Keratinocyte (primary cell): ENCODE measurements around the gene ADCY5. TPM values are rescaled to one million over a fixed set of nuclear protein-coding genes. Genes with fewer than 3 reads are reported as not detected.

ENCODE experiments used
- DNase-seq: peaks from one replicate; pipeline ENCODE4 v3.0.0-alpha.2; 2011; ENCODE audit warnings: low read depth, missing footprints, low spot score
- FAIRE-seq: peaks from 2 replicates; lab custom pipeline; 2011; peaks lifted over from hg19 to GRCh38; lab: Jason Lieb, UNC
- H2AFZ ChIP-seq: 2 replicates; pipeline ENCODE4 v1.6.0; 2012; ENCODE audit warnings: low read length, control low read depth, inconsistent platforms; ENCODE audit not compliant: control insufficient read depth
- H3K27ac ChIP-seq: 2 replicates; pipeline ENCODE4 v1.5.1; 2011; ENCODE audit warnings: low read length; ENCODE audit not compliant: control insufficient read depth, insufficient read depth
- H3K27me3 ChIP-seq: 3 replicates; pipeline ENCODE4 v1.6.0; 2011; ENCODE audit warnings: low read length; ENCODE audit not compliant: control insufficient read depth, insufficient read depth; ENCODE audit errors: extremely low read depth
- H3K36me3 ChIP-seq, 2 experiments: 2 replicates in 1 of 2; 3 replicates in 1 of 2; pipeline ENCODE4 v1.5.1; 2011; ENCODE audit warnings: low read length in 2 of 2, mild to moderate bottlenecking in 1 of 2; ENCODE audit not compliant: control insufficient read depth in 2 of 2, insufficient read depth in 2 of 2; ENCODE audit errors: extremely low read depth in 1 of 2
- H3K4me1 ChIP-seq: 3 replicates; pipeline ENCODE4 v1.5.1; 2011; ENCODE audit warnings: low read length; ENCODE audit not compliant: control insufficient read depth, insufficient read depth; ENCODE audit errors: extremely low read depth
- H3K4me2 ChIP-seq: 3 replicates; pipeline ENCODE4 v1.6.0; 2011; ENCODE audit warnings: low read depth, low read length; ENCODE audit not compliant: control insufficient read depth, insufficient read depth; ENCODE audit errors: extremely low read depth
- H3K4me3 ChIP-seq, 3 experiments: fragments of 200-600 bp in 1 of 3; sonication (generic) in 1 of 3; 2 replicates in 2 of 3; 3 replicates in 1 of 3; pipeline ENCODE4 v1.5.1; 2011 to 2016; ENCODE audit warnings: low read length in 3 of 3, mild to moderate bottlenecking in 3 of 3, control low read depth in 2 of 3, inconsistent platforms in 1 of 3, low read depth in 1 of 3, mixed read lengths in 1 of 3, mixed run types in 1 of 3, moderate library complexity in 1 of 3; ENCODE audit not compliant: control insufficient read depth in 2 of 3, insufficient read depth in 2 of 3; ENCODE audit errors: extremely low read depth in 1 of 3
- H3K79me2 ChIP-seq: 2 replicates; pipeline ENCODE4 v1.6.0; 2012; ENCODE audit warnings: low read length; ENCODE audit not compliant: control insufficient read depth, insufficient read depth
- H3K9ac ChIP-seq: 3 replicates; pipeline ENCODE4 v1.6.0; 2011; ENCODE audit warnings: low read length; ENCODE audit not compliant: control insufficient read depth, insufficient read depth; ENCODE audit errors: extremely low read depth
- H3K9me1 ChIP-seq: 3 replicates; pipeline ENCODE4 v1.6.0; 2011; ENCODE audit warnings: low read length; ENCODE audit not compliant: control insufficient read depth, insufficient read depth; ENCODE audit errors: extremely low read depth
- H3K9me3 ChIP-seq: 2 replicates; pipeline ENCODE4 v1.5.1; 2012; ENCODE audit warnings: low read depth, low read length; ENCODE audit not compliant: control insufficient read depth
- H4K20me1 ChIP-seq: 3 replicates; pipeline ENCODE4 v1.6.0; 2011; ENCODE audit warnings: low read length; ENCODE audit not compliant: control insufficient read depth, insufficient read depth; ENCODE audit errors: extremely low read depth
- EZH2 ChIP-seq: IDR thresholded peaks from one replicate; pipeline ENCODE4 v1.6.1; 2012; ENCODE audit warnings: inconsistent platforms, mild to moderate bottlenecking, low read length, moderate library complexity
- dilution Hi-C: fragments of 300-500 bp; cut with MboI; formaldehyde crosslinking; loops from one replicate; pipeline ENCODE4 v1.7.0; 2020; ENCODE audit warnings: low sequenced_read_pairs; ENCODE audit not compliant: extremely low pct_ligation_motif_present
- polyA plus RNA-seq, 5 experiments: library from polyadenylated mRNA; depleted of rRNA in 3 of 5; stranded (reverse) in 3 of 5; stranded (forward) in 1 of 5; unstranded in 1 of 5; fragments of >200 nt; gene quantifications; 1 replicate in 1 of 5; 2 replicates in 3 of 5; 3 replicates in 1 of 5; pipeline versions ENCODE4 v1.2.1 to v1.2.3, GENCODE V29; 2011 to 2012; ENCODE audit warnings: missing spikeins in 2 of 5, low read depth in 1 of 5, low replicate concordance in 1 of 5
- TF ChIP-seq, protein P1 (sequence below), 3 experiments: IDR thresholded peaks in 1 of 3; conservative IDR thresholded peaks in 1 of 3; optimal IDR thresholded peaks in 1 of 3; 2 replicates in 2 of 3; 3 replicates in 1 of 3; pipeline versions ENCODE3 to v1.5.1; 2011; ENCODE audit warnings: low read length in 3 of 3, mild to moderate bottlenecking in 3 of 3, moderate library complexity in 2 of 3, control low read depth in 1 of 3, inconsistent platforms in 1 of 3; ENCODE audit not compliant: insufficient read depth in 2 of 3; ENCODE audit errors: extremely low read depth in 1 of 3

The ADCY5 gene
- polyA plus RNA-seq, 1 donor (not counting 4 experiments of a cell fraction or from before 2014, with no cell fraction given) = not detected

DNA sequence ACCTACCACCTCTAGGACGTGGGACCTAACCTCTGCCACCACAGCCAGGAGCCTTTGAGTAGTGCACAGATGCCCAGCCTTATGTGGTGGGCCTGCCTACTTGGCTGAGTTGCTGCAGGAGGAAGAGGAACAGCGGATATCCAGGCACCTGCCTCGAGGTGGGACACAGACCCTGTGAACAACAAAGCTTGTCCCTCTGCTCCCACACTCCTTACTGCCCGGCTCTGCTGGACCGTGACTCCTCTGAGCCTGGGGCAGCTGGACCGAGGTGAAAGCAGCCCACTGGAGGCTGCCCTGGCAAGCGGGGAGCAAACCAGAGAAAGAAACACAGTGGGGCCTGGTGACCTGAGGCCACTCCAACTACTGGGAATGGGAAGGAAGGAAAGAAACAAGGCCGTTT, 149.3 kb downstream of the ADCY5 start:
- no peak overlapping the region for H2AFZ ChIP-seq
- H3K36me3 ChIP-seq = no peaks in the 10 kb centered on the region
- peaks cover 11% of the 10 kb centered on the region for H3K27me3 ChIP-seq
- dilution Hi-C loops = no loop called here
- no peak overlapping the region for H3K27ac ChIP-seq
- H3K9me1 ChIP-seq = no peaks in the 10 kb centered on the region
- H3K9ac ChIP-seq = no peak overlapping the region
- no peaks in the 10 kb centered on the region for H3K4me1 ChIP-seq
- no peaks in the 10 kb centered on the region for H3K79me2 ChIP-seq
- FAIRE-seq (no peak), DNase-seq (no peak)
- TF ChIP-seq, protein P1, sequence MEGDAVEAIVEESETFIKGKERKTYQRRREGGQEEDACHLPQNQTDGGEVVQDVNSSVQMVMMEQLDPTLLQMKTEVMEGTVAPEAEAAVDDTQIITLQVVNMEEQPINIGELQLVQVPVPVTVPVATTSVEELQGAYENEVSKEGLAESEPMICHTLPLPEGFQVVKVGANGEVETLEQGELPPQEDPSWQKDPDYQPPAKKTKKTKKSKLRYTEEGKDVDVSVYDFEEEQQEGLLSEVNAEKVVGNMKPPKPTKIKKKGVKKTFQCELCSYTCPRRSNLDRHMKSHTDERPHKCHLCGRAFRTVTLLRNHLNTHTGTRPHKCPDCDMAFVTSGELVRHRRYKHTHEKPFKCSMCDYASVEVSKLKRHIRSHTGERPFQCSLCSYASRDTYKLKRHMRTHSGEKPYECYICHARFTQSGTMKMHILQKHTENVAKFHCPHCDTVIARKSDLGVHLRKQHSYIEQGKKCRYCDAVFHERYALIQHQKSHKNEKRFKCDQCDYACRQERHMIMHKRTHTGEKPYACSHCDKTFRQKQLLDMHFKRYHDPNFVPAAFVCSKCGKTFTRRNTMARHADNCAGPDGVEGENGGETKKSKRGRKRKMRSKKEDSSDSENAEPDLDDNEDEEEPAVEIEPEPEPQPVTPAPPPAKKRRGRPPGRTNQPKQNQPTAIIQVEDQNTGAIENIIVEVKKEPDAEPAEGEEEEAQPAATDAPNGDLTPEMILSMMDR (optimal IDR thresholded peaks at IDR 0.05 in 1 of 3, IDR thresholded peaks at IDR 0.05 in 1 of 3, conservative IDR thresholded peaks at IDR 0.05 in 1 of 3; ENCODE audit: extremely low read depth in 1 of 3, insufficient read depth in 2 of 3, low read length in 3 of 3) = no peak
- no peak for TF ChIP-seq EZH2
- H3K4me2 ChIP-seq = no peak overlapping the region
- no peaks in the 10 kb centered on the region for H3K9me3 ChIP-seq
- H4K20me1 ChIP-seq = no peaks in the 10 kb centered on the region
- H3K4me3 ChIP-seq = no peak overlapping the region

DNA sequence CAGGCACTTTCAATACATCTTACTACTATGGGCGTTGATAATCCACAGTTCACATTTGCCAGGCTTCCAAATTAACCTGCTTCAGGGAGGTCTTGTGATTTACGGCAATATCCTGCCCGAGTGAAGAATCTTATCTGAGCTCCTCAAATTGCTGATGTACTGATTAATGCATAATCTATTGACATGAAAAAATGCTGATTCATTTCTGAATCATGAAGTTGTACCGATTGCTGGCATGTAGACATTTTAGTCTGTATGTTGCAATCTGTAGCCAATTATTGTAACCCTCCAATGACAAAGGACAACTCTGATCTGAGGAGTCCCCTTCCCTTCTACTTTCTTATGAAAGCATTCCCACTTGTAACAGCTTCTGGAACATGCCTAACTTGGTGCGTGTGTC, 150.0 kb downstream of the ADCY5 start:
- no peak for FAIRE-seq
- H3K4me2 ChIP-seq = no peak overlapping the region

More for the DNA sequence above, 150.0 kb downstream of the ADCY5 start:
- no peak overlapping the region for H2AFZ ChIP-seq
- H3K4me1 ChIP-seq = no peaks in the 10 kb centered on the region
- no peak overlapping the region for H3K9ac ChIP-seq
- no peaks in the 10 kb centered on the region for H3K79me2 ChIP-seq
- no peak overlapping the region for H3K4me3 ChIP-seq
- peaks cover 12% of the 10 kb centered on the region for H3K27me3 ChIP-seq
- H3K9me1 ChIP-seq = no peaks in the 10 kb centered on the region
- H4K20me1 ChIP-seq = no peaks in the 10 kb centered on the region
- no peak for TF ChIP-seq EZH2
- TF ChIP-seq, protein P1 (optimal IDR thresholded peaks at IDR 0.05 in 1 of 3, IDR thresholded peaks at IDR 0.05 in 1 of 3, conservative IDR thresholded peaks at IDR 0.05 in 1 of 3; ENCODE audit: extremely low read depth in 1 of 3, insufficient read depth in 2 of 3, low read length in 3 of 3) = no peak
- no peaks in the 10 kb centered on the region for H3K9me3 ChIP-seq
- dilution Hi-C loops = no loop called here
- H3K27ac ChIP-seq = no peak overlapping the region
- no peaks in the 10 kb centered on the region for H3K36me3 ChIP-seq
- no peak for DNase-seq
